WTC11 (cell line): ENCODE data around the gene IGFL4.

Source experiments
- ATF3 ChIP-seq: sonication (generic); formaldehyde crosslinking; conservative IDR thresholded peaks from 2 replicates; pipeline ENCODE4 v1.8.1; 2022; ENCODE audit warnings: mild to moderate bottlenecking, missing genetic modification reagents
- CREB1 ChIP-seq: sonication (generic); formaldehyde crosslinking; IDR thresholded peaks from 2 replicates; pipeline ENCODE4 v1.8.0; 2023; ENCODE audit warnings: mild to moderate bottlenecking, missing genetic modification reagents
- CTCF ChIP-seq: fragments of 200-600 bp; IDR thresholded peaks from 2 replicates; pipeline ENCODE4 v1.8.0; 2022; ENCODE audit warnings: antibody characterized with exemption
- E2F1 ChIP-seq: sonication (generic); formaldehyde crosslinking; IDR thresholded peaks from 2 replicates; pipeline ENCODE4 v1.8.0; 2022; ENCODE audit warnings: mild to moderate bottlenecking, missing genetic modification reagents
- ESRRA ChIP-seq: sonication (generic); formaldehyde crosslinking; IDR thresholded peaks from 2 replicates; pipeline ENCODE4 v1.8.1; 2022; ENCODE audit warnings: mild to moderate bottlenecking, missing genetic modification reagents, borderline replicate concordance
- ETV6 ChIP-seq: sonication (generic); formaldehyde crosslinking; IDR thresholded peaks from 2 replicates; pipeline ENCODE4 v1.8.1; 2022; ENCODE audit warnings: mild to moderate bottlenecking, missing genetic modification reagents
- MAX ChIP-seq: sonication (generic); formaldehyde crosslinking; IDR thresholded peaks from 2 replicates; pipeline ENCODE4 v1.8.0; 2022; ENCODE audit warnings: mild to moderate bottlenecking, missing genetic modification reagents
- MXD4 ChIP-seq: fragments of 250-450 bp; sonication (Bioruptor Pico); IDR thresholded peaks from 2 replicates; pipeline ENCODE4 v1.8.0; 2021; ENCODE audit warnings: mild to moderate bottlenecking, moderate library complexity, borderline replicate concordance
- SMAD3 ChIP-seq: sonication (generic); formaldehyde crosslinking; IDR thresholded peaks from 2 replicates; pipeline ENCODE4 v1.8.0; 2022; ENCODE audit warnings: missing genetic modification reagents, mild to moderate bottlenecking, borderline replicate concordance
- SP1 ChIP-seq: sonication (generic); formaldehyde crosslinking; conservative IDR thresholded peaks from 2 replicates; pipeline ENCODE4 v1.8.1; 2022; ENCODE audit warnings: missing genetic modification reagents
- TEAD1 ChIP-seq: sonication (generic); formaldehyde crosslinking; IDR thresholded peaks from 2 replicates; pipeline ENCODE4 v1.8.0; 2022; ENCODE audit warnings: mild to moderate bottlenecking, missing genetic modification reagents
- TP53 ChIP-seq: sonication (generic); formaldehyde crosslinking; IDR thresholded peaks from 2 replicates; pipeline ENCODE4 v1.8.1; 2023; ENCODE audit warnings: mild to moderate bottlenecking, missing genetic modification reagents

- TF ChIP-seq CTCF = no peak
- no peak for TF ChIP-seq TEAD1 (CRISPR knock-in tag)
- no peak for TF ChIP-seq SMAD3
- TF ChIP-seq E2F1 (CRISPR knock-in tag) = no peak
- TF ChIP-seq ATF3 (CRISPR knock-in tag) = no peak
- no peak for TF ChIP-seq MXD4 (CRISPR knock-in tag)
- TF ChIP-seq ESRRA = no peak
- TF ChIP-seq MAX (CRISPR knock-in tag) = no peak
- TF ChIP-seq CREB1 = no peak
- TF ChIP-seq ETV6 (CRISPR knock-in tag) = no peak
- no peak for TF ChIP-seq SP1 (CRISPR knock-in tag)
- TF ChIP-seq TP53 (CRISPR knock-in tag) = no peak
Observed at GRCh38 chr19:46056536-46056935, 15.7 kb upstream of the IGFL4 start.
